Daoy (cell line): ENCODE measurements around the gene PRKAR1B. TPM values are rescaled to one million over a fixed set of nuclear protein-coding genes. Genes with fewer than 3 reads are reported as not detected.
A peak's percentile ranks its signal among the peaks of the same experiment; 100 is the strongest.

Experiments used
- DNase-seq: peaks from one replicate; pipeline ENCODE4 v3.0.0-alpha.2; 2015; ENCODE audit warnings: low read depth
- total RNA-seq: library from RNA; depleted of rRNA; stranded (reverse); fragments of >200 nt; shearing (Covaris generic); gene quantifications from 2 replicates; pipeline ENCODE4 v1.2.3, GENCODE V29; 2014

PRKAR1B gene
- total RNA-seq, 1 experiment from 2014 or later: 31.8 TPM

DNA sequence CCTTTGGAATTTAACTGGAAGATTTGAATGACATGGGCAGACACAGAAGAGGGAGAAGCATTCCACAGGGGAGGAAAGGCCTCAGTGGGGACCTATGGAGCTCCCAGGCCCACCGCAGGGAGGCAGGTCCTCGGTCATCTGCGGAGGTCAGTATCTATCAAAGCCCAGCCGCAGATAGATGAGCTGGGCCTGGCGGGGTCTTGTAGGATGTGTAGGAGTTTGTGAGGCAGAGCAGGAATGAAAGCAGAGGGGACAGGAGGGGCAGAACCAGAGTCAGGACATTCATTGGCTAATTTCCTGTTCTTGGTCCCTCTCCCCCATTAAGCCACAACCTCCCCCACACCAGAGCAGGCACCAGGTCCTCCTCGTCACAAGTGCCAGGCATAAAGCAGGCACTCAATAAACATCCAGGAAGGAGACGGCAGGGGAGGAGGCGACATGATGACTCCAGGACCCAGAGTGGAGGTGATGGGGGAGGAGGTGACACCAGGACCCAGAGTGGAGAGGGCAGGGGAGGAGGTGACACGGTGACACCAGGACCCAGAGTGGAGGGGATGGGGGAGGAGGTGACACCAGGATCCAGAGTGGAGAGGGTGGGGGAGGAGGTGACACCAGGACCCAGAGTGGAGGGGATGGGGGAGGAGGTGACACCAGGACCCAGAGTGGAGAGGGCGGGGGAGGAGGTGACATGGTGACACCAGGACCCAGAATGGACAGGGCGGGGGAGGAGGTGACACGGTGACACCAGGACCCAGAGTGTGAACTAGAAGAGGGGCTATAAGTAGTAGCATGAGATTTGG, 123.7 kb downstream of the PRKAR1B start:
- no peak for DNase-seq

- no peak for DNase-seq
These were observed 124.5 kb downstream of the PRKAR1B start for GRCh38 chr7:602341-603141.

DNA sequence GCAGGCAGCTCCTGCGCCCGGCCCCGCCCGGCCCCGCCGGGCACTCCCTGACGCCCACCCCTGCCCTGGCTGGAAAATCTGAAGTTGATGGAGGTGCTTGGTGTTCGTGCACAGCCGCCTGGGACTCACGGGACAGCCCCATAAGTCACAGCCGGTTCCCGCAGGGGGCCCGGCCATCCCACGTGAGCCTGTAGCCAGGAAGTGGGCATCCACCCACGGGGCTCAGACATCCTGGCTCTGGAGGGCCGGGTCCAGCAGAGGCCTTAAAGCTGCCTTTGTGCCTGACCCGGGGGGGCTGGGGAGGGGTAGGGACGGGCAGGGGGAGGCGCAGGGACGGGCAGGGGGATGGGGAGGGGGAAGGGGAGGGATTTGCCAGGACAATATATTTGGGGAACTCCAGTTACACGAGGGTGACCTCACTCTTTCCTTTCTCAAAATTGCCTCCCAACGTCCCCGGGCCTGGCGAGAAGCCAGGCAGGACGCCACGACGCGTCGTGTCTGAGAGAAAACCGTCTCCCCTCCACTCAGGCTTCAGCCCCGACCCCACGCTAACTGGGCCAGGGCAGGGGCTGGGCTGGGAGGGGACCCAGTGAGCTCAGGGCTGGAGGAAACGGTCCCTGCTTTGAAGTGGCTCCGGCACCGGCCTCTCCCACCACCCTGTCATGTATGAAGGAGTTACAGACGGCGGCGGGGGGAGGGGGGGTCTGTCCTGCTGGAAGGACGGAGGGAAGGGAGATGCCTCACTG, 125.3 kb downstream of the PRKAR1B start:
- peak; percentile 74 for DNase-seq

- no peak for DNase-seq
These were observed 126.0 kb downstream of the PRKAR1B start for GRCh38 chr7:601036-601594.

- no peak for DNase-seq
These were observed 126.7 kb downstream of the PRKAR1B start for GRCh38 chr7:600149-601035.

- no peak for DNase-seq
These were observed 128.2 kb downstream of the PRKAR1B start for GRCh38 chr7:598899-599298.

GRCh38 chr7:597348-598178, 129.5 kb downstream of the PRKAR1B start:
- DNase-seq: no peak

DNA sequence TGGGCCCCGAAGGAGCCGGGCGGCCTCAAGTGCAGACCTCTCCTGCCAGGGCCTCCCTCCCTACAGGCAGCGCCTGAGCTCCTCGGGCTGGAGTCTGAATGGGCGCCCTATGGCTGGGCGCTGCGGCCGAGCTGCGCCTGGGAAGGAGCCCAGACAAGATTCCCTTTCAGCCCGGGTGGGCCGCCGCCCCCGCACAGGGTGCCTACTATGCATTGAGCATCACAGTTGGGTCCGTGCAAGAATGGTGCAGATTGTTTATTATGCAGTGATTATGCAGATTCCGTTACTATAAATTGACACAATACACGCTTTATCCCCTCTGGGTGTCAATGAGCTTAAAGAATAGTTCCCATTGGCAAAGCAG, 130.3 kb downstream of the PRKAR1B start:
- no peak for DNase-seq

GRCh38 chr7:596071-596818, 130.8 kb downstream of the PRKAR1B start:
- DNase-seq: no peak

- no peak for DNase-seq
These were observed 131.5 kb downstream of the PRKAR1B start for GRCh38 chr7:595621-596010.

DNA sequence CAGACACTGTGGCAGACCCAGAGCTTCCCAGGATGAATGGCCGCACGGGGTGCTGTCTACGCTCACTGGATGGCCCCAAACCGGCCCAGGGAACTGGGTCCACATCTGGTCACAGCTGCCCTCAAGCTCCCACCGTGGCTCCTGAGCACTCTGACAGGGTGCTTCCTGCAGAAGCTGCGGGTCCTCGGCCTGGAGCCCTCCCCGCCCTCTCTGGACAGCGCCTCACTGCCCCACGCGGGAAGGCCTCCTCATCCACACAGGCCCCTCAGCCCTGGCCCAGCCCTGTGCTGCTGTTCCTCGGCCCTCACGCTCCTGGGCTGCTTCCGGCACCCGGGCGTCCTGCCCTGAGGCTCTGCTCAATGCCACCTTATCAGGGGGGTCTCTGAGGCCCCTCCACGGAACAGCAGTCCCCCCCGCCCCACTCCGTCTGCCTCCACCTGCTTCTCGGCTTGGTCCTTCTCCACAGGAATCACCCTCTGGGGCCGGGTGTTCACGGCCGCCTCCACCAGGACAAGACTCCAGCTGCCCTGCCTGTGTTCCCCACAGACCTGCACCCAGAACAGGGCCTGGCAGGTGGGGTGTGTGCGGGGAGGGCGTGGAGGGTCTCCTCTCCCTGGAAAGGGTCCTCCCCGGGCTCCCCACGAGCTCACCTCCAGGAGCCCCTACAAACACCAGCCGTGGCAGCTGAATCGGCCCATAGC, 132.0 kb downstream of the PRKAR1B start:
- DNase-seq: no peak

DNA sequence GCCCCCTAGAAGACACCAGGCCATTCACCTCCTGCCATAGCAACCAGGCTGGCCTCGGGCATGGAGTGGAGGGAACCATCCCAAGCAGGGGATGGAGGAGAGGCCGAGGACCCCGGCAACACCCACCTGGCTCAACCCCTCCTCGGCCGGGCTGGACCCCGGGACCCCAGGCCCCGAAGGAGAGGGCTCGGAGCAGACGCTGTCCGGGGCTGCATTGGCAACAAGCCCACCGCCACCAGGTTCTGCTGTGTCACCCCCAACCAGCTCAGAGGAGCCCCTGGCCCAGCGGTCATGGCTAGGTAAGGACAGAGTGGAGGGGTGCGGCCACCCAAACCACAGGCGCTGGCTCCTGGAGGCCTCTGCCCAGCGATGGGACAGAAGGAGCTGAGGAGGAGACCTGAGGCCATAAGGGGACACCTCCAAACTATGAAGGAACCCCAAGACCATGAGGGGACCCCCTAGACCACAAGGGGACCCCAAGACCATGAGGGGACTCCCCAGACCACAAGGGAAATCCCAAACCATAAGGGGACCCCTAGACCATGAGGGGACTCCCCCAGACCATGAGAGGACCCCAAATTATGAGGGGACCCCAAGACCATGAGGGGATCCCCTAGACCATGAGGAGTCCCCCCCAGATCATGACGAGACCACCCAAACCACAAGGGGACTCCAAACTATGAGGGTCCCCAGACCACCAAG, 132.7 kb downstream of the PRKAR1B start:
- DNase-seq: no peak

GRCh38 chr7:593324-594115, 133.6 kb downstream of the PRKAR1B start:
- DNase-seq: peak; percentile 29

- DNase-seq: no peak
These were observed 135.0 kb downstream of the PRKAR1B start for GRCh38 chr7:591856-592628.

DNA sequence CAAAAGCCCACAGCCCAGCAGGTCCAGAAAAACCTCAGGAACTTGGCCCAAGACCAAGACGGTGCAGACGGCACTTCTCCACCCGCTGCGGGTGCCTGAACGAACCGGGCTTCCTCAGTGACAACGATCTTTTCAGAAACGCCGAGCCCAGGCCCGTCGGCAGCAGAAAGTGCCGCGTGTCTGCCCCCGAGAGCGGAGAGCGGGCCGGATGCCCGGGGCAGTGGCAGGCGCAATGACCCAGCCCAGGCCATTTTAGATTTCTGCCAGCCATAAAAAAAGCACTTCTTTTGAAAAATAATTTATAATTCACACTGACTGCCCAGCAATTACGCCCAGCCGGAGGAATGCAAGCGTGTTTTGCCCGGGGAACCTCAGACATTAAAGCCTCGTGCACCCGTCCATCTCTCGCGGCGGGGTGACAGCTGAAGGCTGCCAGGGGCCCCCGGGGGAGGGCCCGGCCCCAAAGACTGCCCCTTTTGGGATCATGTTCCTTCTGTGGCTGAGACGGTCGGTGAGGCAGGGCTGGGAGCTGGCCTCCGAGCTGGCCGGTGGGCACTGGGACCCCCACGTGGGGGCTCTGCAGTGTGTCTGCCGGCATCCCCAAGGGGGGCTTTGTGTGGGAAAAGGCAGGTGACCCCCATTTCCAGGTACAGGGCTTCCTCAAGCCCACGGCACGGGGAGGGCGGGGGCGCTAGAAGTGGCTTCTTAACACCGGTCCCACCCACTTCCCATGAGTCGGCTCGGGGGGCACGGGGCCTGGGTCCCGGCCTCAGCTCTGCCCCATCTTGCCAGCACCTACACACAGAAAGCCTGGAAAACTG, 136.1 kb downstream of the PRKAR1B start:
- DNase-seq: peak; percentile 33
